Skin of body (tissue), 2 donors: Measurements from ENCODE around the gene SOHLH1. TPM values are rescaled to one million over a fixed set of nuclear protein-coding genes. Genes with fewer than 3 reads are reported as not detected.

ENCODE experiments used
- DNase-seq: peaks from one replicate; lab custom pipeline; 2025; lab: John Stamatoyannopoulos, UW
- total RNA-seq: library from RNA; depleted of rRNA; stranded (reverse); fragments of >200 nt; gene quantifications from one replicate; pipeline ENCODE4 v1.2.3, GENCODE V29; 2014

Gene SOHLH1
- total RNA-seq, 1 donor from 2014 or later: not detected

GRCh38 chr9:135731454-135731853, 32.2 kb upstream of the SOHLH1 start:
- no peak for DNase-seq

GRCh38 chr9:135729480-135729879, 30.2 kb upstream of the SOHLH1 start:
- DNase-seq: no peak

GRCh38 chr9:135728436-135729110, 29.3 kb upstream of the SOHLH1 start:
- DNase-seq: no peak

- no peak for DNase-seq
Observed at GRCh38 chr9:135727257-135727875, 28.1 kb upstream of the SOHLH1 start.

GRCh38 chr9:135726138-135726853, 27.0 kb upstream of the SOHLH1 start:
- no peak for DNase-seq

- DNase-seq: no peak
Observed at GRCh38 chr9:135724186-135724787, 25.0 kb upstream of the SOHLH1 start.

- no peak for DNase-seq
Observed at GRCh38 chr9:135722365-135722764, 23.1 kb upstream of the SOHLH1 start.

GRCh38 chr9:135719472-135719871, 20.2 kb upstream of the SOHLH1 start:
- DNase-seq: no peak

GRCh38 chr9:135718616-135719015, 19.3 kb upstream of the SOHLH1 start:
- no peak for DNase-seq

- no peak for DNase-seq
Observed at GRCh38 chr9:135717410-135717809, 18.1 kb upstream of the SOHLH1 start.

GRCh38 chr9:135716045-135716444, 16.8 kb upstream of the SOHLH1 start:
- DNase-seq: no peak

- no peak for DNase-seq
Observed at GRCh38 chr9:135715056-135715595, 15.8 kb upstream of the SOHLH1 start.

GRCh38 chr9:135714242-135715055, 15.2 kb upstream of the SOHLH1 start:
- no peak for DNase-seq

GRCh38 chr9:135712613-135713295, 13.5 kb upstream of the SOHLH1 start:
- no peak for DNase-seq

- DNase-seq: no peak
Observed at GRCh38 chr9:135711881-135712280, 12.6 kb upstream of the SOHLH1 start.

GRCh38 chr9:135711391-135711790, 12.1 kb upstream of the SOHLH1 start:
- no peak for DNase-seq

GRCh38 chr9:135708164-135708563, 8.9 kb upstream of the SOHLH1 start:
- no peak for DNase-seq

GRCh38 chr9:135707252-135708138, 8.2 kb upstream of the SOHLH1 start:
- no peak for DNase-seq

- DNase-seq: no peak
Observed at GRCh38 chr9:135706288-135706687, 7.0 kb upstream of the SOHLH1 start.
